ENCODE results near the gene AGR2.
"Not testable (repeated sequence)": the region's sequence is repeated elsewhere in the genome, so short reads cannot be mapped to it uniquely, and the experiment has no call there.

AGR2 gene

DNA sequence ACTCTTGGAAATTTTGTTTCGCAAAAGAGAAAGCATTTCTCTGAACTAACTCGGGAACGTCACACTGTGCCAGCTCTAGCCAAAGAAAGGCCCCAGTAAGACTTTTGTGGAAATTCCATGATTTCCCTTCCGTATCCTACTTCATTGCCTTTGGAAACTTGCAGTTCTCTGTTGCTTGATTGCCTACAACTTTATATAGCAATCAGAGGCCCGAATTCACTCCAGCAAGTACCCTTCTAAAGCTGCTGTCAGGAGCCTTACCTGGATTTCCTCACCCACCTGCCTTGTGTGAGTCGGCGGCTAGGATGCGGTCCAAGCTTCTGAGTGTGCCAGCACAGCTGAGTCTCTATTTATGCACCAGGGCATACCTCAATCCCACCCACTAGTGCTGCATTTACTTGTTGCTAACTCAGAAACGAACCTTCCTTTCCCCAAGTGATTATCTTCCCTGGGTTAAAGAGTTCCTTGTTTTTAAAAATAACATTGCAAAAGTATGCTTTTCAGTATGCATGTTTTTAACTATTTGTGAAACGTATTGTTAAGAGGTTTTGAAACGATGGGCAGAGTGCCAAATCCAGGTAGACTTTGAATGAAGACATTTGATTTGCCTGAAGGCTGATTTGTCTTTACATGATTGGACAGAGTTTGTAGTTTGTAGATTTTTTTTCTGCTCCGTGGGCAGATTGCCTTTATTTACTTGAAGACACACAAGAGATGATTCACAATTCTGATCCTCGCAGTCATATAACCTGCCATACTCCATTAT, at the start of gene AGR2:
TSS of gene AGR2 (minus strand) at position 326 of the 766 bp plus-strand sequence. CDS start 3,203 bp downstream, outside the sequence.
- DNase-seq, result no peak

DNA sequence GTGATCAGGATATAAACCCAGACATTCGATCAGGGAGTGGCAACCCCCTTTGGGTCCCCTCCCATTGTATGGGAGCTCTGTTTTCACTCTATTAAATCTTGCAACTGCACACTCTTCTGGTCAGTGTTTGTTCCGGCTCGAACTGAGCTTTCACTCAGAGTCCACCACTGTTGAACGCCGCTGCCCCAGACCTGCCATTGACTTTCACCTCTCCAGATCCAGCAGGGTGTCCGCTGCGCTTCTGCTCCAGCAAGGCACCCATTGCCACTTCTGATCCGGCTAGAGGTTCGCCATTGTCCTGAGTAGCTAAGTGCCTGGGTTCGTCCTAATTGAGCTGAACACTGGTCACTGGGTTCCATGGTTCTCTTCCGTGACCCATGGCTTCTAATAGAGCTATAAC, 48.4 kb upstream of the AGR2 start:
- DNase-seq, result not testable (repeated sequence)

- no peak for DNase-seq
Observed at GRCh38 chr7:16851829-16852228, 47.0 kb upstream of the AGR2 start.

DNA sequence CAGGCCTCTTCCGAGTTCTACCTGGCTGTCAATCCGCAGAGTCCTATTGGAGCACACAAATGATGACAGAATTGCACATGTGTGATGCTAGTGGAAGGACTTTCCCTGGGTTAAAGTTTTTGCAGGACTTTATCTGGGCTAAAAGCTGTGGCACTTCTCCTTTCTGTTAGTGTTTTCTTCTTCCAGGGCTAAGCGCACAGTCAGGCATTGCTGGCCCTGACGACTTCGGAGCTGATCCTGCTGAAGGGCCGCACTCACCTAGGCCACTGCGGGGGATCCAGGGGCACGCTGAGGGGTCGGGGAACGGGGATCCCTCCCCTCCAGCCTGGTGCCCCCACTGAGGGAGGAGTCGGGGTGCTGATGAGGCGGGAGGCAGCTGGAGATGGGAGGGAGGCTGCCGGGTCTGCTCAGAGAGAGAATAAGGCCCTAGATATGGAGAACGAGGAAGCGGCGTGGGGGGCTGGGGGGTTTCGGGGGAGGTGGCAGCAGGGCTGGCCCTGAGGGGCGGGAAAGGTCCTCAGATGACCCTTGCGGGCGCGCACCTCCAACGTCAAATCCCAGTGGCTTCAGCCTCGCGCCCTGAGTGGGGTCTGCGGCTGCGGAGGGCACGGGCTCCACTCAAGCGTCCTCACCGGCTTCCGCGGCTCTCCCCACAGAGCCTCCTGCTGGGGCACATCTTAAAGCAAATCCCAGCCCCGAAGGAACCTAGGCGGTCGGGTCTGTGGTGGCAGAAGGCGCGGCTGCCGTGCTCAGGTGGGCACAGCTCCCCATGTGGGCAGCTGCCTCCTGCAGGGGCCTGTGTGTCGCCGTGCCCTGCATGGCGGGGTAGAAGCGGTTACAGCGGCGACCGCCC, 46.0 kb upstream of the AGR2 start:
- no peak for DNase-seq

DNA sequence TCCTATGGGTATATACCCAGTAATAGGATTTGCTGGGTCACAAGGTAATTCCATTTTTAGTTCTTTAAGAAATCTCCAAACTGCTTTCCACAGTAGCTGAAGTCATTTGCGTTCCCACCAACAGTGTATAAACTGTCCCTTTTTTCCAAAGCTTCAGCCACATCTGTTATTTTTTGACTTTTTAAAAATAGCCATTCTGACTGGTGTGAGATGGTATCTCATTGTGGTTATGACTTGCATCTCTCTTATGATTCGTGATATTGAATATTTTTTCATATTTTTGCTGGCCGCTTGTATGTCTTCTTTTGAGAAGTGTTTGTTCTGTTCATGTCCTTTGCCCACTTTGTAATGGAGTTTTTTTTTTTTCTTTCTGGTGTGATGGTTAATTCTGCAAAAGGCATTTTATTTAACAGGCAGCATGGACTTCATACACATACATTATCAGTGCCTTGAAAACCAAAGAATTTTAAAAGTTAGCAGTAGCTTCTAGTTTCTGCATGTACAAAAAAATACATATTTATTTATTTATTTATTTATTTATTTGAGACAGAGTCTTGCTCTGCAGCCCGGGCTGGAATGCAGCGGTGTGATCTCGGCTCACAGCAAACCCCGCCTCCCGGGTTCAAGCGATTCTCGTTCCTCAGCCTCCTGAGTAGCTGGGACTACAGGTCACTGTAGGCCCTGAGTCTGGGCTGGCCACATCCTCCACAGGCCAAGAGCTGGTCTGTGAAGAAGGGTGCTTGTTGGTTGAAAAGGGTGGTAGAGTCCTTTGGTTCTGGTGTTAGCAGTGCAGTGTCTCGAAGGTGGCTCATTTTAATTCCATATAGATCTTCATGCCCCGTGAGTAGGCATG, 44.7 kb upstream of the AGR2 start:
- no peak for DNase-seq

GRCh38 chr7:16847381-16847860, 42.6 kb upstream of the AGR2 start:
- peak; percentile 44 for DNase-seq

GRCh38 chr7:16846601-16847165, 41.9 kb upstream of the AGR2 start:
- no peak for DNase-seq

GRCh38 chr7:16845746-16846145, 40.9 kb upstream of the AGR2 start:
- DNase-seq, result no peak

- DNase-seq, result no peak
Observed at GRCh38 chr7:16841681-16842080, 36.9 kb upstream of the AGR2 start.

GRCh38 chr7:16840094-16840493, 35.3 kb upstream of the AGR2 start:
- no peak for DNase-seq

GRCh38 chr7:16839646-16840045, 34.8 kb upstream of the AGR2 start:
- DNase-seq, result no peak

GRCh38 chr7:16838891-16839290, 34.1 kb upstream of the AGR2 start:
- DNase-seq, result no peak

DNA sequence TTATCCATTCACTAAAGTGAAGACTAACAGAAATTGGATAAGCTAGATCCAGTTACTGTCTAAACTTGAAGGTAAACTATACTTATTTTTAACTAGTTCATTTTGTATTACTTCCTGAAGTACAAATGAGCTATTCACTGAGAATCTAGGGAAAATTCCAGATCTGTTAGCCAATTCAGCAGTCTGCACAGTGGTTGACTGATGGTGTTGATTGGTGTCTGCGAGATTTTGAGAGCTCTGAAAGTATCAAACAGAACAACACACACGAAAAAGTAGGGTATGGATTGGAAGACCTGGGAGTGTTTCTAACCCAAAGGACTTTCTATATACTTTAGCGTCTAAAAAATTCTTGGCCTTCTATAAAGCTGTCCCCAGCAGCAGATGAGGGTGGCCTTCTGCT, 33.6 kb upstream of the AGR2 start:
- DNase-seq, result no peak

DNA sequence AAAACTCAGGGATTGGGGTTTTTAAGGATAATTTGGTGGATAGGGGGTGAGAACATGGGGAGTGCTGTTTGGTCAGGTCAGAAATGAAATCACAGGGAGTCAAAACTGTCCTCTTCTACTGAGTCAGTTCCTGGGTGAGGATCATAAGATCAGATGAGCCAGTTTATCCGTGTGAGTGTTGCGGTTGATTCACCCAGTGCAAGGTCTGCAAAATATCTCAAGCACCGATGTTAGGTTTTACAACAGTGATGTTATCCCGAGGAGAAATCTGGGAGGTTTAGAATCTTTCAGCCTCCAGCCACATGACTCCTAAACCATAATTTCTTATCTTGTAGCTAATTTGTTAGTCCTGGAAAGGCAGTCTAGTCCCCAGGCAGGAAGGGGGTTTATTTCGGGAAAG, 31.7 kb upstream of the AGR2 start:
- no peak for DNase-seq

GRCh38 chr7:16833373-16833772, 28.6 kb upstream of the AGR2 start:
- DNase-seq, result no peak

DNA sequence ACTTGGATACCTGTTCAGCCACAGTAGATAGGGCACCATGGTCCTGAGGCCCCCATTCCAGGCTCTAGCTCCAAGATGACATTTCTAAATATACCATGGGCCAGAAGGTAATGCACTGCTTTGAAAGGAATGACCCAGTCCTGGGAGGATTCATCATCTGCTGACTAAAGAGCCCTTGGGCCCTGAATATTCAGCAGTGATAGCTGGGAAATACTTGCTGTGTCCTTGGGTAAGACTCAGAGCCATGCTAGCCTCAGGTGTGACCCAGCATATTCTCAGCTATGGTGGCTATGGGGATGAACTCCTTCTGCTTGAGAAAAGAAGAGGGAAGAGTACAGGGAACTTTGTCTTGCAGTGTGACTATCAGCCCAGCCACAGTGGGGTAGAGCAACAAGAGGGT, 21.3 kb upstream of the AGR2 start:
- no peak for DNase-seq

DNA sequence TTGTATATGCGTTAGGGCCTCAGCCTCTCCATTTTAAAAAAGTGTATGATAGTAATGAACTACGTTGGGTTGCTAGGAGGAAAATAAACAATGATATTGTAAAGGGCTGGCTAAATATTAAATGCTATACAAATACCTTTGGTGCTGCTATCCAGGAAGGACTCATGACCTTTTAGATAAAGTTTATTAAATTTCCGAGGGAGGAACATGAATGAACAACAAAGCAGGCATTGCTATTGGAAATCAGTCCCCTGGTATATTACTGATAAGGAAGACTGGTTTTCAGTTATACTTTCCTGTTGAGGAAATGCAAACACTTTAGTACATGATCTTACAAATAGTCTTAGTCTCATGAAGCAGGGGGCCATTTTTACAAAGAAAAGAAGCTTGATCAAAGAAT, 17.2 kb upstream of the AGR2 start:
- DNase-seq, result no peak

- no peak for DNase-seq
Observed at GRCh38 chr7:16818732-16819131, 13.9 kb upstream of the AGR2 start.

DNA sequence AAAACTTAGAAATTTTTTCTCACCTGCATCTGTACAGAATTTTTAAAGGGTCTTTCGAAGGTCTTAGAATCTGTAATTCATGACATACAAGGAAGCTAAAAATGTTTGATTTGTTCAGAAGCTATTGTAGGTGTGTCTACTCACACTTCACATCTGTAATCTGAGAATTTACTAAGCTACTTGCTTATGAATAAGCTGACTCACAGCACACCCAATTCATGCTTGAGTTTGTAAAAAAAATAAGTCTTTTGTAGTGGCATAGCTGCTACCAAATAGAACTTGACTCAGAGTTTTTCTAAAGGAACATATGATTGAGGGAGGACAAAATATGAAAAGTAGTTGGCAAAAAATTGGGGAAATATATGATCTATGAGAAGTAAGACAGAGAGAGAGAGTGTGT, 12.7 kb upstream of the AGR2 start:
- no peak for DNase-seq

- no peak for DNase-seq
Observed at GRCh38 chr7:16816824-16817223, 12.0 kb upstream of the AGR2 start.

DNA sequence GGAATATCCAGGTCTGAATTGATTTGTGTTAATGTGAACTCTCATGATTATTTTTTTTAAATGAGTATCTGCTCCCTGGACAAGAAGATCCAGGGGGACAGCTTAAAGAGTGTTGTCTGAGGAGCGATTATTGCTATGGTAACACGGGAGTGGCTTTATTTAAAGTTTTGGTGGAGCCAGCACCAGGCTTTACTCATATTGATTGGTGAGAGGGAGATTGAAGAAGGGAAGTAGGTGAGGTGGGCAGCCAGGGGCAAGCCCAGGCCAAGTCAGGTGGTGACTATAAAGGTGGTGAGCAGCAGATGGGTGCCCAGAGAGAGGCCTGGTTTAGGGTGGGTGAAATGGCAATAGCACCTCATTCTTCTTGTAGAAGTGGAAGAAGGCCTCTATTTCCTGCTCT, 10.2 kb upstream of the AGR2 start:
- DNase-seq, result no peak

DNA sequence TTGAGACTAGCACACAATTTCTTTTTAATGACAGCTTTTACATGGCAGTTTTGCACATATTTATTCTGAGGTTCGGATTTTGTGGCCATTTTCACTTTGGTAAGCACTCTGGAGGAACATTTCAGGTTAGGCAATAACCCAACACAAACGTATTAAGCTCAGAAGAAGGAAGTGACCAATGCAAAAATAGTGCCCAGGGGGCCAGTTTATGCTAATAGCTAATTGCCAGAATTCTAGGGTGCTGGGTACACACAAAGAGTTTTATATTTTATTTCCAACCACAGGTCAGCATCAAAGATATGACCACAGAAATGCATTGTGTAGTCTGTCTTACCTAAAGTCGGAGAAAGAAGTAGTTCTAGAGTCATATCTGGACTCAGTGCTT, 8.4 kb upstream of the AGR2 start:
- no peak for DNase-seq
